ENCODE results near the gene ASIC2. TPM values are rescaled to one million over a fixed set of nuclear protein-coding genes. Genes with fewer than 3 reads are reported as not detected.

Gene ASIC2
- total RNA-seq, 1 experiment from 2014 or later, result 0.74 TPM

- Histone ChIP-seq H3K27ac (ENCODE audit: insufficient read length, low read depth, low read length) (no peak overlapping the region), H3K9me3 (ENCODE audit: control insufficient read depth, low read depth, low read length) (no peaks in the 10 kb centered on the region), H4K91ac (ENCODE audit: insufficient read length, low read depth, low read length) (no peak overlapping the region), H4K8ac (replicated peaks; ENCODE audit: insufficient read length, low read depth, low read length) (no peak overlapping the region), H3K4me2 (ENCODE audit: insufficient read depth, insufficient read length, low read length) (no peak overlapping the region), H3K4ac (ENCODE audit: low read depth, low read length) (no peak overlapping the region), H2BK20ac (ENCODE audit: low read depth, low read length, poor library complexity, severe bottlenecking) (no peak overlapping the region), H2BK5ac (ENCODE audit: insufficient read length, low read length) (no peak overlapping the region), H4K20me1 (ENCODE audit: control insufficient read depth, insufficient read depth, insufficient read length) (peaks cover 3% of the 10 kb centered on the region), H4K5ac (ENCODE audit: insufficient read length, low read depth, low read length) (no peak overlapping the region), H3K23ac (ENCODE audit: insufficient read length, low read depth, low read length) (no peak overlapping the region), H3K18ac (ENCODE audit: insufficient read length, low read depth, low read length) (no peak overlapping the region), H3K14ac (ENCODE audit: insufficient read depth, low read length) (no peak overlapping the region), H3K9ac (ENCODE audit: extremely low read depth, insufficient read length, low read length) (no peak overlapping the region), H2BK15ac (ENCODE audit: low read depth, low read length) (no peak overlapping the region), H2AFZ (ENCODE audit: low read length) (no peak overlapping the region), H3K27me3 (ENCODE audit: insufficient read depth, low read length) (peaks cover 28% of the 10 kb centered on the region), H3K79me2 (ENCODE audit: insufficient read depth, low read length) (no peaks in the 10 kb centered on the region), H2BK12ac (ENCODE audit: insufficient read length, low read depth, low read length) (no peak overlapping the region), H3T11ph (ENCODE audit: low read length) (no peak overlapping the region), H3K79me1 (ENCODE audit: insufficient read depth, low read depth, low read length, poor library complexity, severe bottlenecking) (no peaks in the 10 kb centered on the region), H3K23me2 (ENCODE audit: insufficient read length, low read depth, low read length, poor library complexity, severe bottlenecking) (peaks cover 12% of the 10 kb centered on the region), H2BK120ac (ENCODE audit: low read depth, low read length, poor library complexity, severe bottlenecking) (no peak overlapping the region), H2AK5ac (ENCODE audit: insufficient read length, low read length) (no peak overlapping the region), H3K56ac (ENCODE audit: insufficient read length, low read depth, low read length) (no peak overlapping the region), H3K4me1 (ENCODE audit: insufficient read depth, low read length) (no peaks in the 10 kb centered on the region; the same call in 1 of the 2 replicates)
- Mint-ChIP-seq H3K9me3 (peaks cover 0 to 4% of the 10 kb centered on the region in 2 experiments; a peak in 1 of 5 replicates), H3K36me3 (ENCODE audit: insufficient read depth in 1 of 3, low read depth in 3 of 3) (no peaks in the 10 kb centered on the region; a peak in 2 of 7 replicates), H3K27ac (no peak overlapping the region), H3K4me3 (no peak overlapping the region), H3K27me3 (ENCODE audit: low read depth) (peaks cover 84% of the 10 kb centered on the region), H3K4me1 (peaks cover 12 to 14% of the 10 kb centered on the region in 2 experiments)
- no CpG with 5 or more reads among the region's 1 CpG for WGBS (ENCODE audit: extremely low coverage, insufficient read length, low lambda C conversion rate)
- TF ChIP-seq CTCF (conservative IDR thresholded peaks at IDR 0.05), result peak; percentile 59
- DNase-seq, result peak; percentile 59
Measured at GRCh38 chr17:33288954-33289353, 4.1 kb downstream of the ASIC2 start.

Measured in H9 (cell line).